Stimulated activated CD8-positive, alpha-beta memory T cell treated with anti-CD3 and anti-CD28 coated beads, Interleukin-7, amount 100 ng/mL, for 24 hours (primary cell): ENCODE data around the gene C22orf42.
"Not testable (repeated sequence)": the region's sequence is repeated elsewhere in the genome, so short reads cannot be mapped to it uniquely, and the experiment has no call there.

ENCODE experiments used
- DNase-seq: peaks from one replicate; pipeline ENCODE4 v3.0.0-alpha.2; 2020; ENCODE audit warnings: low read depth

The C22orf42 gene

GRCh38 chr22:32185821-32186220 is 26.7 kb upstream of the C22orf42 start:
- DNase-seq: no peak

- no peak for DNase-seq
These were observed 24.5 kb upstream of the C22orf42 start for GRCh38 chr22:32183625-32184024.

- no peak for DNase-seq
These were observed 21.9 kb upstream of the C22orf42 start for GRCh38 chr22:32181043-32181442.

GRCh38 chr22:32177221-32177765 is 18.2 kb upstream of the C22orf42 start:
- no peak for DNase-seq

GRCh38 chr22:32175683-32176644 is 16.9 kb upstream of the C22orf42 start:
- DNase-seq: no peak

GRCh38 chr22:32175115-32175514 is 16.0 kb upstream of the C22orf42 start:
- DNase-seq: no peak

GRCh38 chr22:32165681-32166080 is 6.6 kb upstream of the C22orf42 start:
- DNase-seq: no peak

- DNase-seq: no peak
These were observed 5.2 kb upstream of the C22orf42 start for GRCh38 chr22:32164075-32164860.

GRCh38 chr22:32160411-32160810 is 1.3 kb upstream of the C22orf42 start:
- not testable (repeated sequence) for DNase-seq

GRCh38 chr22:32157632-32158031 is 1.5 kb downstream of the C22orf42 start:
- DNase-seq: not testable (repeated sequence)

- not testable (repeated sequence) for DNase-seq
These were observed 4.4 kb downstream of the C22orf42 start for GRCh38 chr22:32154727-32155126.

GRCh38 chr22:32151641-32152040 is 7.5 kb downstream of the C22orf42 start:
- not testable (repeated sequence) for DNase-seq

- not testable (repeated sequence) for DNase-seq
These were observed 8.5 kb downstream of the C22orf42 start for GRCh38 chr22:32150647-32151046.

GRCh38 chr22:32148372-32148771 is 10.7 kb downstream of the C22orf42 start:
- DNase-seq: not testable (repeated sequence)

GRCh38 chr22:32147128-32147527 is 12.0 kb downstream of the C22orf42 start:
- DNase-seq: not testable (repeated sequence)

GRCh38 chr22:32144496-32145274 is 14.4 kb downstream of the C22orf42 start:
- DNase-seq: no peak

GRCh38 chr22:32142600-32142999 is 16.5 kb downstream of the C22orf42 start:
- DNase-seq: no peak

- DNase-seq: not testable (repeated sequence)
These were observed 18.4 kb downstream of the C22orf42 start for GRCh38 chr22:32140688-32141087.

GRCh38 chr22:32138576-32138975 is 20.5 kb downstream of the C22orf42 start:
- not testable (repeated sequence) for DNase-seq

- DNase-seq: not testable (repeated sequence)
These were observed 21.3 kb downstream of the C22orf42 start for GRCh38 chr22:32137731-32138324.

- DNase-seq: not testable (repeated sequence)
These were observed 22.2 kb downstream of the C22orf42 start for GRCh38 chr22:32136881-32137280.
